A549 (cell line): ENCODE results near the gene ATF6B. TPM values are rescaled to one million over a fixed set of nuclear protein-coding genes. Genes with fewer than 3 reads are reported as not detected.
A peak's percentile ranks its signal among the peaks of the same experiment; 100 is the strongest.

ENCODE experiments used
- ATAC-seq, 2 experiments: fragments of 200-7000 bp in 1 of 2; fragments of >200 bp in 1 of 2; cut with Nextera tagmentation in 1 of 2; cut with Tn5 transposase in 1 of 2; 3 replicates each; pipeline versions ENCODE4 v1.8.0 to v1.9.1; 2018 to 2020; ENCODE audit warnings: mild to moderate bottlenecking in 1 of 2, moderate library complexity in 1 of 2
- CTCF ChIA-PET: fragments of 300-600 bp; sonication (Branson Sonifier 250); formaldehyde crosslinking; extraction: SDS; loops from one replicate; lab custom pipeline; 2021; ENCODE audit warnings: antibody characterized with exemption, inconsistent platforms; lab: Yijun Ruan, JAX
- POLR2A ChIA-PET: fragments of 350-600 bp; formaldehyde crosslinking; extraction: SDS; loops from one replicate; lab custom pipeline; 2021; ENCODE audit warnings: antibody characterized with exemption, inconsistent platforms; lab: Yijun Ruan, JAX
- DNase-seq, 2 experiments: peaks; one replicate each; pipeline versions ENCODE4 v3.0.0 to v3.0.0-alpha.2; 2011 to 2016; ENCODE audit warnings: low read depth in 1 of 2, low spot score in 1 of 2
- FAIRE-seq: peaks from 2 replicates; lab custom pipeline; 2011; peaks lifted over from hg19 to GRCh38; lab: Jason Lieb, UNC
- H3K27ac ChIP-seq, 2 experiments: fragments of >200 bp; sonication (Bioruptor Twin); formaldehyde crosslinking; 3 replicates each; pipeline ENCODE4 v1.5.1; 2016 to 2017
- H3K4me1 ChIP-seq: fragments of >200 bp; sonication (Bioruptor Twin); formaldehyde crosslinking; 3 replicates; pipeline ENCODE4 v1.6.1; 2016
- H3K4me2 ChIP-seq: fragments of >200 bp; sonication (Bioruptor Twin); formaldehyde crosslinking; 3 replicates; pipeline ENCODE4 v1.6.1; 2016
- H3K4me3 ChIP-seq: fragments of >200 bp; sonication (Bioruptor Twin); formaldehyde crosslinking; 3 replicates; pipeline ENCODE4 v1.5.1; 2016
- H3K9me3 ChIP-seq: fragments of >200 bp; sonication (Bioruptor Twin); formaldehyde crosslinking; 3 replicates; pipeline ENCODE4 v1.6.1; 2016
- CTCF ChIP-seq: fragments of >200 bp; sonication (Bioruptor Twin); formaldehyde crosslinking; IDR thresholded peaks from 3 replicates; pipeline ENCODE4 v1.5.1; 2016
- E2F6 ChIP-seq: IDR thresholded peaks from 2 replicates; pipeline ENCODE4 v1.6.1; 2012; ENCODE audit warnings: low read depth, borderline replicate concordance
- FOSB ChIP-seq: fragments of 250-450 bp; sonication (Bioruptor Pico); IDR thresholded peaks from 2 replicates; pipeline ENCODE4 v1.5.0; 2020; ENCODE audit warnings: mild to moderate bottlenecking, moderate library complexity
- JUN ChIP-seq, 2 experiments: fragments of >200 bp; sonication (Bioruptor Twin); formaldehyde crosslinking; IDR thresholded peaks; 2 replicates in 1 of 2; 3 replicates in 1 of 2; pipeline ENCODE4 v1.6.1; 2016 to 2017
- JUNB ChIP-seq: fragments of >200 bp; sonication (Bioruptor Twin); formaldehyde crosslinking; IDR thresholded peaks from 2 replicates; pipeline ENCODE4 v1.6.1; 2016
- PHF8 ChIP-seq: fragments of 200-600 bp; sonication (generic); IDR thresholded peaks from 2 replicates; pipeline ENCODE4 v1.6.1; 2016; ENCODE audit warnings: low read depth, mild to moderate bottlenecking, antibody characterized with exemption, moderate library complexity, borderline replicate concordance
- POLR2A ChIP-seq: IDR thresholded peaks from 2 replicates; pipeline ENCODE4 v1.6.1; 2012; ENCODE audit warnings: mild to moderate bottlenecking, low read length
- POLR2AphosphoS2 ChIP-seq: conservative IDR thresholded peaks from 2 replicates; pipeline ENCODE4 v1.6.1; 2012; ENCODE audit warnings: low read length, improper control_type of control experiment, inconsistent platforms
- RAD21 ChIP-seq, 2 experiments: fragments of >200 bp in 1 of 2; sonication (Bioruptor Twin) in 1 of 2; formaldehyde crosslinking in 1 of 2; IDR thresholded peaks in 1 of 2; conservative IDR thresholded peaks in 1 of 2; 2 replicates in 1 of 2; 3 replicates in 1 of 2; pipeline ENCODE4 v1.6.1; 2012 to 2018; ENCODE audit warnings: inconsistent platforms in 1 of 2
- RARB ChIP-seq: fragments of 250-450 bp; sonication (Bioruptor Pico); IDR thresholded peaks from 2 replicates; pipeline ENCODE4 v1.8.0; 2021; ENCODE audit warnings: mild to moderate bottlenecking, moderate library complexity
- SMC3 ChIP-seq: fragments of >200 bp; sonication (Bioruptor Twin); formaldehyde crosslinking; IDR thresholded peaks from 3 replicates; pipeline ENCODE4 v1.6.1; 2018; ENCODE audit warnings: inconsistent platforms
- SREBF2 ChIP-seq: fragments of 450-650 bp; IDR thresholded peaks from 2 replicates; pipeline ENCODE4 v1.6.1; 2014; ENCODE audit warnings: mild to moderate bottlenecking, moderate library complexity
- ZNF302 ChIP-seq: fragments of 250-450 bp; sonication (Bioruptor Pico); IDR thresholded peaks from 2 replicates; pipeline ENCODE4 v1.9.0; 2021; ENCODE audit warnings: inconsistent platforms, mild to moderate bottlenecking, moderate library complexity
- ZSCAN20 ChIP-seq: fragments of 250-450 bp; sonication (Bioruptor Pico); IDR thresholded peaks from 2 replicates; pipeline ENCODE4 v1.8.0; 2022; ENCODE audit warnings: mild to moderate bottlenecking, moderate library complexity
- WGBS: methylation state at CpG from one replicate; pipeline ENCODE4 v1.1.6; 2017; ENCODE audit errors: missing lambda C conversion rate; 5-methylcytosine and 5-hydroxymethylcytosine counted together
- polyA plus RNA-seq, 4 experiments: library from polyadenylated mRNA; depleted of rRNA in 3 of 4; stranded (reverse); fragments of >200 nt; fragmentation: RNase III in 1 of 4; extraction: RNeasy Plus Mini Kit Qiagen cat#74134 plus additional on column Dnase treatment in 1 of 4; gene quantifications; 2 replicates in 3 of 4; 3 replicates in 1 of 4; pipeline ENCODE4 v1.2.3, GENCODE V29; 2011 to 2017
- TF ChIP-seq, protein P1 (sequence below): IDR thresholded peaks from 2 replicates; pipeline ENCODE4 v1.6.1; 2012
- TF ChIP-seq, protein P2 (sequence below): fragments of 250-450 bp; sonication (Bioruptor Pico); IDR thresholded peaks from 2 replicates; pipeline ENCODE4 v1.5.0; 2021; ENCODE audit warnings: mild to moderate bottlenecking, moderate library complexity, borderline replicate concordance

ATF6B gene
- polyA plus RNA-seq, 2 of the 4 experiments (the other 2 are of a cell fraction): 19.3 to 29.0 TPM

GRCh38 chr6:32088487-32089049, 39.5 kb downstream of the ATF6B start:
- 0 out of 6 replicates have a peak, but pooled peaks of 1 of the 2 experiments have one; percentile 5 for ATAC-seq
- 90% methylated on average over 4 of the region's 14 CpGs for WGBS
- FAIRE-seq: no peak
- Histone ChIP-seq H3K4me3 (no peak overlapping the region), H3K27ac (no peak overlapping the region), H3K4me1 (peaks cover 11% of the 10 kb centered on the region; the same call in 2 of the 3 replicates), H3K9me3 (no peaks in the 10 kb centered on the region), H3K4me2 (no peak overlapping the region)
- POLR2A ChIA-PET: no interaction called here
- CTCF ChIA-PET: interaction anchor here (0.6 to 5.9 kb wide), 12 partner anchors 9 to 1219 kb away, joined by 3 to 41 read pairs (median 4); no protein-coding TSS in a partner anchor
- no peak for DNase-seq
- no peak for TF ChIP-seq FOSB (CRISPR knock-in tag)
- no peak for TF ChIP-seq PHF8

DNA sequence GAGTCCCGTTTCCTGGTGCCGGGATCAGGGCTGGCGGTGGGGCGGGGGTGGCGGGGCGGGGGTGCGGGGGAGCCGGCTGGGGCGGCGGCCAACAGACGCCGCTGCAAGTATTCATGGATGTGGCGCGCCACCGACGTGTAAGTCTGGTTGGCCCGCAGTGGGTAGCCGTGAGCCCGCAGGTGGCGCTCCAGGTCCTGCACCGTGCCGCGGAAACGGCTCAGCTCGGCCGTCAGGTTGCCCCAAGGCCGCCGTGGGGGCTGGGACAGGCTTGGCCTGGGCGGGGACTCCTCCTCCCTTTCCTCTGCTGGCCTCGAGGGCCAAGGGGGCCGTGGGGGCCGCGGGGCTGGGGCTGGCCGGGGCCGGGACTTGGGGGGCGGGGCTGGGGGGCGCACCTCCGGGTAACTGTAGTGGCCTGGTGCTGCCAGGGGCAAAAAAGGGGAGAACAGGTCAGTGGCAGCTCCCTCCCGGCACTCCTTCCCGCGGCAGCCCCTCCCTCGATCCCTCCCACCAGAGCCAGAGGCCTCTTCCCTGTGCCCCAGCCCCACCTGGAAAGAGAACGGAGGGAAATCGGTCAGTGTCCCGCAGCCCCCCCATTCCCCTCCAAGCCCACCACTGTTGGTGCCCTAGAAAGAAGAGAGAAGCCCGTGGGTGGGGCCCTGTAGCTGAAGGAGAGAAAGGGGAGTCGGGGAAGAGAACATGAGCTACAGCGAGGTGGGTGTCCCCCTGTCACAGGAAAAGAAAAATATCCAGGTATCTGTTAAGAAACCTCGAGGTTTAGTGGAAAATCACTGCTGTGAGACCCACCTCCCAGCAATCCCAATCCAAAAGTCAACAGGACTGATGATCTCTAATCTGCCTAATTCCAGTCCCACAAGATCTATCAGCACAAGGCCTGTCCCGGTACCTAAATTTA, 40.2 kb downstream of the ATF6B start:
- peak overlapping the region; percentile 78 for H3K4me2 ChIP-seq
- TF ChIP-seq CTCF (peak; percentile 45; the same call in 2 of the 3 replicates), JUN (IDR thresholded peaks at IDR 0.05) (peak in 1 of 2 experiments; percentile 36; a peak in 1 of 5 replicates), ZSCAN20 (CRISPR knock-in tag) (no peak), RAD21 (conservative IDR thresholded peaks at IDR 0.05 in 1 of 2, IDR thresholded peaks at IDR 0.05 in 1 of 2) (peak; percentile 60 to 78), SMC3 (peak; percentile 66)
- TF ChIP-seq, protein P1, sequence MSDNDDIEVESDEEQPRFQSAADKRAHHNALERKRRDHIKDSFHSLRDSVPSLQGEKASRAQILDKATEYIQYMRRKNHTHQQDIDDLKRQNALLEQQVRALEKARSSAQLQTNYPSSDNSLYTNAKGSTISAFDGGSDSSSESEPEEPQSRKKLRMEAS: peak; percentile 44; the same call in 1 of the 2 replicates
- peak overlapping the region; percentile 68 to 91 for H3K27ac ChIP-seq
- DNase-seq (peak; percentile 63 to 88), FAIRE-seq (no peak), ATAC-seq (peak; percentile 93 to 98)
- POLR2A ChIA-PET: interaction anchor here (1.0 kb wide), 1 partner anchor 66 kb away, joined by 3 read pairs; no protein-coding TSS in a partner anchor
- no peaks in the 10 kb centered on the region for H3K9me3 ChIP-seq
- H3K4me3 ChIP-seq: peak overlapping the region; percentile 33; the same call in 1 of the 3 replicates
- peaks cover 9% of the 10 kb centered on the region; the same call in 2 of the 3 replicates for H3K4me1 ChIP-seq
- CTCF ChIA-PET: interaction anchor here (0.6 to 5.9 kb wide), 10 partner anchors 10 to 122 kb away, joined by 3 to 41 read pairs (median 4); no protein-coding TSS in a partner anchor
- WGBS: 64% methylated on average over 12 of the region's 50 CpGs

- H3K4me2 ChIP-seq: peak overlapping the region; percentile 78
- CTCF ChIA-PET: interaction anchor here (1.4 to 5.9 kb wide), 7 partner anchors 10 to 30 kb away, joined by 4 to 41 read pairs (median 5); no protein-coding TSS in a partner anchor
- H3K9me3 ChIP-seq: no peaks in the 10 kb centered on the region
- WGBS: 71% methylated on average over 20 of the region's 45 CpGs
- H3K4me3 ChIP-seq: no peak overlapping the region
- H3K4me1 ChIP-seq: peaks cover 7% of the 10 kb centered on the region; the same call in 1 of the 3 replicates
- FAIRE-seq: no peak
- ATAC-seq: peak in 1 of 2 experiments; percentile 11; a peak in 3 of 6 replicates
- H3K27ac ChIP-seq: peak overlapping the region in 1 of 2 experiments; percentile 91; a peak in 3 of 6 replicates
- no peak for DNase-seq
- POLR2A ChIA-PET: interaction anchor here (1.0 kb wide), 1 partner anchor 66 kb away, joined by 3 read pairs; no protein-coding TSS in a partner anchor
- TF ChIP-seq E2F6 (no peak), POLR2AphosphoS2 (no peak), FOSB (CRISPR knock-in tag) (no peak), ZNF302 (CRISPR knock-in tag) (no peak), JUNB (no peak), CTCF (no peak), SREBF2 (no peak), RARB (CRISPR knock-in tag) (no peak), POLR2A (no peak), JUN (IDR thresholded peaks at IDR 0.05) (no peak)
- TF ChIP-seq, protein P2, sequence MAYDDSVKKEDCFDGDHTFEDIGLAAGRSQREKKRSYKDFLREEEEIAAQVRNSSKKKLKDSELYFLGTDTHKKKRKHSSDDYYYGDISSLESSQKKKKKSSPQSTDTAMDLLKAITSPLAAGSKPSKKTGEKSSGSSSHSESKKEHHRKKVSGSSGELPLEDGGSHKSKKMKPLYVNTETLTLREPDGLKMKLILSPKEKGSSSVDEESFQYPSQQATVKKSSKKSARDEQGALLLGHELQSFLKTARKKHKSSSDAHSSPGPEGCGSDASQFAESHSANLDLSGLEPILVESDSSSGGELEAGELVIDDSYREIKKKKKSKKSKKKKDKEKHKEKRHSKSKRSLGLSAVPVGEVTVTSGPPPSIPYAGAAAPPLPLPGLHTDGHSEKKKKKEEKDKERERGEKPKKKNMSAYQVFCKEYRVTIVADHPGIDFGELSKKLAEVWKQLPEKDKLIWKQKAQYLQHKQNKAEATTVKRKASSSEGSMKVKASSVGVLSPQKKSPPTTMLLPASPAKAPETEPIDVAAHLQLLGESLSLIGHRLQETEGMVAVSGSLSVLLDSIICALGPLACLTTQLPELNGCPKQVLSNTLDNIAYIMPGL (CRISPR knock-in tag): no peak
- TF ChIP-seq, protein P1: no peak
Measured at GRCh38 chr6:32086661-32087573, 41.1 kb downstream of the ATF6B start.
